ENCODE measurements around the gene PNKP. TPM values are rescaled to one million over a fixed set of nuclear protein-coding genes. Genes with fewer than 3 reads are reported as not detected.

Gene PNKP
- total and polyA plus RNA-seq, 9 donors, result 6.8 to 111 (median 53.9) TPM

- no peak overlapping the region for H3K27ac ChIP-seq
- peaks cover 6% of the 10 kb centered on the region for H3K4me1 ChIP-seq (ENCODE audit: insufficient read depth)
- no peak overlapping the region for H3K4me3 ChIP-seq
- intact Hi-C loops (cut with DNase I), result no loop called here
- H3K9me3 ChIP-seq, result no peaks in the 10 kb centered on the region
- no peaks in the 10 kb centered on the region for H3K36me3 ChIP-seq
- H3K27me3 ChIP-seq, result no peaks in the 10 kb centered on the region
- no peak for DNase-seq
- 79 to 85% (median 85%) methylated on average over 45 to 54 of the region's 54 CpGs for WGBS, 3 donors
- TF ChIP-seq POLR2A (IDR thresholded peaks at IDR 0.05) (no peak), CTCF (IDR thresholded peaks at IDR 0.05) (no peak), EP300 (IDR thresholded peaks at IDR 0.05) (no peak)
These were observed 20.5 kb upstream of the PNKP start for GRCh38 chr19:49887665-49888509.

GRCh38 chr19:49887037-49887664 is 19.8 kb upstream of the PNKP start:
- Histone ChIP-seq H3K4me3 (no peak overlapping the region), H3K9me3 (no peaks in the 10 kb centered on the region), H3K36me3 (no peaks in the 10 kb centered on the region), H3K27me3 (no peaks in the 10 kb centered on the region), H3K27ac (no peak overlapping the region), H3K4me1 (ENCODE audit: insufficient read depth) (peaks cover 6% of the 10 kb centered on the region)
- intact Hi-C loops (cut with DNase I), result no loop called here
- DNase-seq, result no peak
- no peak for TF ChIP-seq EP300 (IDR thresholded peaks at IDR 0.05)
- TF ChIP-seq CTCF (IDR thresholded peaks at IDR 0.05), result no peak
- no peak for TF ChIP-seq POLR2A (IDR thresholded peaks at IDR 0.05)
- 62 to 70% (median 62%) methylated on average over 23 of the region's 23 CpGs for WGBS, 3 donors

- intact Hi-C loops (cut with DNase I), result loop anchor here in 1 of 4 donors (5.0 kb wide), 1 partner anchor 137 kb away; no protein-coding TSS in a partner anchor
- H3K27me3 ChIP-seq, result no peaks in the 10 kb centered on the region
- TF ChIP-seq EP300 (IDR thresholded peaks at IDR 0.05) (no peak), POLR2A (IDR thresholded peaks at IDR 0.05) (no peak), CTCF (IDR thresholded peaks at IDR 0.05) (no peak)
- 91 to 96% (median 93%) methylated on average over 3 of the region's 3 CpGs for WGBS, 3 donors
- no peak overlapping the region for H3K4me3 ChIP-seq
- H3K36me3 ChIP-seq, result no peaks in the 10 kb centered on the region
- no peak for DNase-seq
- H3K27ac ChIP-seq, result no peak overlapping the region
- no peaks in the 10 kb centered on the region for H3K9me3 ChIP-seq
- no peaks in the 10 kb centered on the region for H3K4me1 ChIP-seq (ENCODE audit: insufficient read depth)
These were observed 17.4 kb upstream of the PNKP start for GRCh38 chr19:49884760-49885159.

- TF ChIP-seq EP300 (IDR thresholded peaks at IDR 0.05) (no peak), CTCF (IDR thresholded peaks at IDR 0.05) (no peak), POLR2A (IDR thresholded peaks at IDR 0.05) (no peak)
- H3K4me1 ChIP-seq (ENCODE audit: insufficient read depth), result no peaks in the 10 kb centered on the region
- 93% methylated on average over 16 to 18 of the region's 18 CpGs for WGBS, 3 donors
- H3K9me3 ChIP-seq, result no peaks in the 10 kb centered on the region
- no peaks in the 10 kb centered on the region for H3K36me3 ChIP-seq
- H3K27ac ChIP-seq, result no peak overlapping the region
- no peaks in the 10 kb centered on the region for H3K27me3 ChIP-seq
- DNase-seq, result peak in 1 of 5 donors; percentile 39
- intact Hi-C loops (cut with DNase I), result loop anchor here in 1 of 4 donors (5.0 kb wide), 1 partner anchor 137 kb away; no protein-coding TSS in a partner anchor
- no peak overlapping the region for H3K4me3 ChIP-seq
These were observed 16.7 kb upstream of the PNKP start for GRCh38 chr19:49884109-49884508.
